Psoas muscle (tissue), 8 donors: ENCODE measurements around the gene GPR35. TPM values are rescaled to one million over a fixed set of nuclear protein-coding genes. Genes with fewer than 3 reads are reported as not detected.

Experiments used
- ATAC-seq, 4 donors: fragments of 200-7000 bp; cut with Tn5 transposase; one replicate each; pipeline ENCODE4 v1.9.1; 2020; ENCODE audit warnings: moderate library complexity in 3 of 4, mild to moderate bottlenecking in 2 of 4
- DNase-seq, 2 donors: peaks; one replicate each; pipeline ENCODE4 v3.0.0-alpha.2; 2020
- H3K27ac ChIP-seq: fragments of 200-600 bp; one replicate; pipeline ENCODE4 v1.8.0; 2022
- H3K27me3 ChIP-seq, 3 donors: fragments of 200-600 bp in 1 of 3; one replicate each; pipeline versions ENCODE4 v1.6.1 to v1.8.0; 2013 to 2022; ENCODE audit warnings: low read length in 2 of 3, mild to moderate bottlenecking in 2 of 3, moderate library complexity in 1 of 3; ENCODE audit not compliant: insufficient read depth in 3 of 3
- H3K36me3 ChIP-seq, 2 donors: fragments of 200-600 bp in 1 of 2; one replicate each; pipeline versions ENCODE4 v1.6.1 to v1.8.0; 2013 to 2022; ENCODE audit warnings: low read depth in 1 of 2, mild to moderate bottlenecking in 1 of 2, moderate library complexity in 1 of 2; ENCODE audit not compliant: insufficient read depth in 1 of 2
- H3K4me1 ChIP-seq: fragments of 200-600 bp; one replicate; pipeline ENCODE4 v1.8.0; 2022
- H3K4me3 ChIP-seq: fragments of 200-600 bp; one replicate; pipeline ENCODE4 v1.8.0; 2022; ENCODE audit warnings: mild to moderate bottlenecking
- H3K9me3 ChIP-seq: fragments of 200-600 bp; one replicate; pipeline ENCODE4 v1.8.0; 2022
- WGBS, 3 donors: extraction: QIAGEN DNeasy Blood & Tissue Kit; methylation state at CpG; one replicate each; pipeline versions ENCODE4 v1.1.6 to v1.1.7; 2013; 5-methylcytosine and 5-hydroxymethylcytosine counted together
- intact Hi-C, 2 donors: fragments of 100-400 bp; cut with DNase I; formaldehyde crosslinking; loops; one replicate each; pipeline versions ENCODE4 v1.11.0 to v1.14.2; 2022
- polyA plus RNA-seq, 3 donors: library from polyadenylated mRNA; stranded (reverse); fragments of 200-250 nt; gene quantifications; one replicate each; pipeline ENCODE4 v1.2.3, GENCODE V29; 2013
- total RNA-seq, 4 donors: library from RNA; stranded (reverse); fragmentation: NEBNext Ultra II Directional in 2 of 4; extraction: Animal tissue kit (Norgen Biotek cat#: 25700) in 2 of 4; gene quantifications; one replicate each; pipeline versions ENCODE4 v1.2.1 to v1.2.4, GENCODE V29; 2021 to 2023
- TF ChIP-seq, protein P1 (sequence below): fragments of 200-600 bp; IDR thresholded peaks from one replicate; pipeline ENCODE4 v1.8.0; 2022; ENCODE audit warnings: antibody characterized with exemption
- donor health status: healthy with polysubstance abuse.
- donor health status: DM: no; HTN: no; CAD: no; lungs with moderate emphysema.
- donor health status: Bipolar disorder and iron deficiency.
- donor health status: healthy.
- donor health status: DM: yes; HTN: yes; CAD: no.
- donor health status: DM: no; HTN: no; CAD: no.
- donor health status: DM: no; HTN: no; CAD: no.
- donor health status: DM: yes; HTN: yes; CAD: no.

Gene GPR35
- total and polyA plus RNA-seq, 7 donors, result 0.30 to 0.92 (median 0.58) TPM

DNA sequence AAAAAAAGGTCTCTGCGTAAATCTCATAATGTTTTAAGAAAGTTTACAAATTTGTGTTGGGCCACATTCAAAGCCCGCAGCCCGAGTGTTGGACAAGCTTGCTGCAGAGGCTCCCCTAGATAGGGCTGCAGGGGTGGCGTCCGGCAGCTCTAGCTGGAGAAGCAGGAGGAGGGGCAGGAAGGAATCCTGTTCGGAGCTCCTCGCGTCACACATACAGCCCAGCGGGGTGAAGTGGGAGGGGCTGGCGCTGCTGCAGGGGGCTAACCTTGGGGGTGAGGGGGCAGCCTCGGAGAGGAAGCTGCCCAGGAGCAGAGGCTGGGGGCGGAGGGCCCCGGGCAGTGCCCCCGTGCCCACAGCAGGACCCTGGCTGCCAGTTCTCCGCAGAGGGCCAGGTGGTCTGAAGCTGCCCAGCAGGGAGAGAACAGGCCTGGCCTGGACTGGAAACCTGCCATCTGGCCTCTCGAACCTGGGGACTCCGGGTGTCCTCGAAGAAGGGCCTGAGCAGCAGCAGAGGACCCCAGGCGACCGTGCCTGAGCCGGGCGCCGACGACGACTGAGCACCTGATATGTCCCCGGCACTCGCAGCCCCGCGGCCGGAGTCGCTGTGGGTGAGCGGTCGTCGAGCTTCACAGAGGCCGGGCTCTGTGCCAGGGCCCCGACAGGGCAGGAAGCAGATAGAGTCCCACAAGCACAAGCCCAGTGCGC, 2.6 kb upstream of the GPR35 start:
- ATAC-seq, result no peak
- WGBS, 3 donors, result 59 to 64% (median 60%) methylated on average over 36 to 37 of the region's 37 CpGs
- Histone ChIP-seq H3K4me1 (no peaks in the 10 kb centered on the region), H3K27ac (no peak overlapping the region), H3K4me3 (no peak overlapping the region), H3K9me3 (no peaks in the 10 kb centered on the region), H3K27me3 (no peaks in the 10 kb centered on the region), H3K36me3 (peaks cover 0 to 5% of the 10 kb centered on the region in 2 donors)
- TF ChIP-seq, protein P1, sequence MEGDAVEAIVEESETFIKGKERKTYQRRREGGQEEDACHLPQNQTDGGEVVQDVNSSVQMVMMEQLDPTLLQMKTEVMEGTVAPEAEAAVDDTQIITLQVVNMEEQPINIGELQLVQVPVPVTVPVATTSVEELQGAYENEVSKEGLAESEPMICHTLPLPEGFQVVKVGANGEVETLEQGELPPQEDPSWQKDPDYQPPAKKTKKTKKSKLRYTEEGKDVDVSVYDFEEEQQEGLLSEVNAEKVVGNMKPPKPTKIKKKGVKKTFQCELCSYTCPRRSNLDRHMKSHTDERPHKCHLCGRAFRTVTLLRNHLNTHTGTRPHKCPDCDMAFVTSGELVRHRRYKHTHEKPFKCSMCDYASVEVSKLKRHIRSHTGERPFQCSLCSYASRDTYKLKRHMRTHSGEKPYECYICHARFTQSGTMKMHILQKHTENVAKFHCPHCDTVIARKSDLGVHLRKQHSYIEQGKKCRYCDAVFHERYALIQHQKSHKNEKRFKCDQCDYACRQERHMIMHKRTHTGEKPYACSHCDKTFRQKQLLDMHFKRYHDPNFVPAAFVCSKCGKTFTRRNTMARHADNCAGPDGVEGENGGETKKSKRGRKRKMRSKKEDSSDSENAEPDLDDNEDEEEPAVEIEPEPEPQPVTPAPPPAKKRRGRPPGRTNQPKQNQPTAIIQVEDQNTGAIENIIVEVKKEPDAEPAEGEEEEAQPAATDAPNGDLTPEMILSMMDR, result no peak
- peak; percentile 14 to 50 for DNase-seq
- intact Hi-C loops, result no loop called here

DNA sequence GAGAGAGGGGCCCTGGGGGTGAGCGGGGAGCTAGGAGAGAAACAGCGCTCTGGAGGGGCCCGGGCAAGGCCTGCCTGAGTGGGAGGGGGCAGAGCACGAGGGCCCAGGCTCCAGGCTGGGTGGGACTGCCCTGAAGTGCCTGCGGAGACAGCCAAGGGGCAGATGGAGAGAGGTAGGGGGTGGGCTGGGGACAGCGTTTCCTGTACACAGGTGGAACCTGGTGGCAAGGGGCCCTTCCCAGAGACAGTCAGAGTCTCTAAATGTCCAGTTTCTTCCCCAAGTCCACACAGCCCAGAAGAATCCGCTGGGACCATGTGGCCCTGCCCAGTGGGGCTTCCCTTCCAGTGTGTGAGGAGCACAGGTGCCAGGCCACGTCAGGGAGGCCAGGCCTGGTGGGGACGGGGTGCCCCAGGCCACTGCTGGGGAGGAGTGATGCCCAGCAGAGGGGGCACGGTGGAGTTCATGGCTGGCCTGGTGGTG, 1.7 kb upstream of the GPR35 start:
- TF ChIP-seq, protein P1, result no peak
- DNase-seq (peak; percentile 7 to 25), ATAC-seq (no peak)
- intact Hi-C loops, result no loop called here
- WGBS, 3 donors, result 82 to 90% (median 84%) methylated on average over 8 to 10 of the region's 10 CpGs
- Histone ChIP-seq H3K27me3 (no peaks in the 10 kb centered on the region), H3K27ac (no peak overlapping the region), H3K4me1 (no peaks in the 10 kb centered on the region), H3K36me3 (no peaks in the 10 kb centered on the region), H3K4me3 (no peak overlapping the region), H3K9me3 (no peaks in the 10 kb centered on the region)

DNA sequence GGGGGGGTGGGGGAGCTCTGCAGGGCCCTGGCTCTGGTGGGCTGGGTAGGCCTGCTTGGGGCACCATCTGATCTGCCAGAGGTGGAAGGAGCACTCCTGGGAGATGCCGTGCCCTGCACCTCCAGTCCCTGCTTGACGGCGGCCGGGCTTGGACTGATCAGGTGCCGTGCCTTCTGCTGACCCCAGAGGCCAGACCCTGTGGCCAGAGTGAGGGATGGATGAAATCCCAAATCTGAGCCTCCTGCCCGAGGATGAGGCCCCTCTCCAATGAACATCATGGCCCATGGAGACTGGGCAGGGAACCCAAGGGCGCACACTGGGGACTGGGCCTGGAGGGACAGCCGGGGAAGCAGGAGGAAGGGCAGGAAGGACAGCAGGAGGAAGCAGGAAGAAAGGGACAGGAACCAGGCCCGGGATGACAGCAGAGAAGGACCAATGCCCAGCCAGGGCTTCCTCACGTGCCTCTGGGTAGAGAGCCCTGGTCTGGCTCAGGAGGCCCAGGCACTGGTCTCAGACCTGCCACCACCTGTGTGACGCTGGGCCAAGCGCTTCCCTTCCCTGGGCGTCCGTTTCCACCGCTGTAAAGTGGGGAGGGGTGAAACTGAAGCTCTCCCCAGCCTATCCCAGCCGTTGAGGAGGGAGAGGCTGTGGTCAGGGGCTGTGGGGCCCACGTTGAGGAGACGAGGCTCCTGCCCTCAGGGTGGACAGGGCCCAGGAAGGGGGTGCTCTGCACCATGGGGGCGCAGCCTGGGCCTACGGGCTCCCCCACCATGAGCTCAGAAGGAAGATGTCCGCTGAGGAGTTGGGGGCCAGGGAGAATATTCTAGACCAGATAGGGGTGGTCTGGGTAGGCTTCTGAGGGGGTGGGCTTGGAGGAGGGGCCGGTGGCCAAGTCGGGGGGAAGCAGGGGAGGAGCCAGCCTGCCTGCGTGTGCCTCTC, 1.0 kb upstream of the GPR35 start:
- no peak overlapping the region for H3K27ac ChIP-seq
- DNase-seq (peak; percentile 9 to 42), ATAC-seq (no peak)
- intact Hi-C loops, result no loop called here
- no peaks in the 10 kb centered on the region for H3K9me3 ChIP-seq
- no peak overlapping the region for H3K4me3 ChIP-seq
- 58 to 70% (median 64%) methylated on average over 23 to 24 of the region's 24 CpGs for WGBS, 3 donors
- no peaks in the 10 kb centered on the region for H3K27me3 ChIP-seq
- H3K36me3 ChIP-seq, result no peaks in the 10 kb centered on the region
- TF ChIP-seq, protein P1, result no peak
- H3K4me1 ChIP-seq, result no peaks in the 10 kb centered on the region

DNA sequence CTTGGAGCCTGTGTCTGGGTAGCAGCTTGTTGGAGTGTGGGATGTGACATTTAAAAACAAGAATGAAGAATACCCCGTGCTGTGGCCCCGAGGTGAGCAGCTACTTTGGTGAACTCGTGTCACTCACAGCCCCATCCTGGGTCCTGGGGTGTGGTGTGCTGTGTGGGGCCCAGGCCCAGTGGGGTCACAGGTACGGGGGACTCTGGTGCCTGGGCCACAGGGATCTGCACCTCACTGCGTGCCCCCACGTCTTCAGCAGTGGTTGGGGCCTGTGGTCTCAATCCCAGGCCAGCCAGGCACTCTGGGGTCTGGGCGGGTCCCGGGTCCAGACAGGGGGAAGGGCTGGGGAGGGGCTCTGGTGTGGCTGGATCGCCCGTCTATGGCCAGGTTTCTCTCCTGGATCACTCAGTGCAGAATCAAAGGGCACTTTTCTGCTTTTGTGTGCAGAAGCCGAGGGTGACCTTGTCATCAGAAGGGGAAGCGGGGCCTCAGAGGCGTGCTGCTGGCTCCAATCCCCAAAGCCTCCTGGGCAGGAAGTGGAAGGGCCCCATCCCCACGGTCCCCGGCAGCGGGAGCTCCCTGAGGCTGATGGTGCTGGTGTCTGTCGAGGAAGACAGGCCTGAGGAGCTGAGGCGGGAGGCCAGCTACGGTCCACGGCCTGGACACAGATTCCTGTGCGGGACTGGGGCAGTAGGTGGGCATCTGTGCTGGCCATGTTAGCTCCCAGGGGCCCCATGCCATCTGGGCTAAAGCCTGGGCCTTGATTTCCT, 1.4 kb downstream of the GPR35 start:
- Histone ChIP-seq H3K36me3 (no peaks in the 10 kb centered on the region), H3K27me3 (no peaks in the 10 kb centered on the region), H3K27ac (no peak overlapping the region), H3K4me1 (no peaks in the 10 kb centered on the region), H3K4me3 (no peak overlapping the region), H3K9me3 (no peaks in the 10 kb centered on the region)
- no peak for ATAC-seq
- TF ChIP-seq, protein P1, result no peak
- 57 to 73% (median 65%) methylated on average over 19 to 21 of the region's 21 CpGs for WGBS, 3 donors
- intact Hi-C loops, result no loop called here
- peak; percentile 14 to 54 for DNase-seq
